GM11168 (cell line): ENCODE data around the gene SLN.

Experiments used
- in situ Hi-C: fragments of 300-500 bp; cut with MboI; formaldehyde crosslinking; loops from one replicate; pipeline ENCODE4 v1.12.0; 2022; ENCODE audit warnings: low sequenced_read_pairs; ENCODE audit not compliant: unreplicated experiment

The SLN gene

DNA sequence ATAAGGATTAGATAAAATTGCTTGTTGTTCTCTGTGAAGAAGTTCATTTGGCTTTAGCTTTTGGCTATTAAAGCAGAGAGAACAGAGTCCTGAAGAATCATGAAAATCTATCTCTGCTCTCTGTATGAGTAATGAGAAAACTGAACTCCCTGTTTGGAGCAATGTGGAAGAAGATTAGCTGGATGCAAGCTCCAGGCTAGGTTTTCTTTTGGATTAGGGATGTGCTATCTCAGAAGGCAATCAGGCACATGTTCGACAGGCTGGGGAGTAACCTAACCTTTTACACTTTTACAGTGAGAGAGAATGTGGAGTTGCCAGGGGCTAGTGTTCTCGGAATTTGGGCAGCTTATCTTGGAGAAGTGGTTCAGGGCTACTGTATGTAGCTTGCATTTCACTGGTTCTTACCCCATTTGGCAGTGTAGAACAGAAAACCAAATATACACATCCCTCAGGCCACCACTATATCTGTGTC, 8.5 kb upstream of the SLN start:
- in situ Hi-C loops = no loop called here

DNA sequence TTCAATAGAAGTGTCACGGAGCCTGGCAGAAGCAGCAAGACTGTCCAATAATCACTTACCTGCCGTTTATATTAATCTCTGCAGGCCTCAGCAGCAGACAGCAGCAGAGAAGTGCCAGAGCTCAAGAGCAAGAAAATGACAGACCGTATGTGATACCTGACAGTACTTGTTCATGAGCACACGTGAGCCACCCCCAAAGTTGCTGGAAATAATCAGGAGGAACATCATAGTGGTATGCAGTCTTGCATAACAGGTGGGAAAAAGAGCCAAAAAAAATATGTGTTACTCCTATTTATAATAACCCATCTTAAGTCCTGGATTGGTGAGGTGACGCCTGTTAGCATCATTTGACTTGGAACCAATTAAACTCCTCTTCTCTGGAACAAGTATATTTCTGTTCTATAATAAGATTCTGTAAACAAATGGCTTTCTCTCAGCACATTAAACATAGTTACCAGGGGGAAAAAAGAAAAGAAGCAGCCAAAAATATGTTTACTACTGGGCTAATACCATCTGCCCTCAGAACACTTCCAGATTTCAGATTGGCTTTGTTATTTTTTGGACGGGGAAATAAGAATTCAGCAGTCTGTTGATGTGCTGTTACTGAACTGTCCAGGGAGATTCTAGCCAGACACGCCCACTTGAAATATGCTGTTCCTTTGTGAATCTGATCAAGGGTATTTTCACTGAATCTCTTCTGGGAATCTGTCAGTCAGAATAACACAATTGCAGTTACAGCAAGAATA, 7.9 kb upstream of the SLN start:
- in situ Hi-C loops = no loop called here

GRCh38 chr11:107719073-107719472, 7.2 kb upstream of the SLN start:
- in situ Hi-C loops = no loop called here

DNA sequence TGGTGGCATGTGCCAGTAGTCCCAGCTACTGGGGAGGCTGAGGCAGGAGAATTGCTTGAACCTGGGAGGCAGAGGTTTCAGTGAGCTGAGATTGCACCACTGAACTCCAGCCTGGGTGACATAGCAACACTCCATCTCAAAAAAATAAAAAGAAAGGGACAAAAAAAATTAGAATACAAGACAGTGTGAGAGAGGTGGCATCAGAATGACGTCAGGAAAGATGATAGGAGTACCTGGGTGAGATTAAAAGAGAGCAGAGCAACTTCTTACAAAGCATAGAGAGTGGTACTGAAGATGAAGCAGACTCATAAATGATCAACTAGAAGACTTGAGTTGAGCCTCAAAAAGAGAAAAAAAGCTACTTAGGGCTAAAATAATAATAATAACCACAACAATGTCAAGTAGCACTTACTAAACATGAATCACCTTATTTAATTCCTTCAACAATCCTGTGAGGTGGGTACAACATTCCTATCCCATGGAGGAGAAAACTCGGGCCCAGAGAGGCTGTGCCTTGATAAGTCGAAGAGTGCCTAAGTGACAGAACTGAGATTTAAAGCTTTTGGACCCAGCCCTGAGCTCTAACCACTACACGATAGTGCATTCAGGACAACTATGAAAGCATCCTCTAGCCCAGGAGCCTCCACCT, 5.2 kb upstream of the SLN start:
- in situ Hi-C loops = no loop called here

DNA sequence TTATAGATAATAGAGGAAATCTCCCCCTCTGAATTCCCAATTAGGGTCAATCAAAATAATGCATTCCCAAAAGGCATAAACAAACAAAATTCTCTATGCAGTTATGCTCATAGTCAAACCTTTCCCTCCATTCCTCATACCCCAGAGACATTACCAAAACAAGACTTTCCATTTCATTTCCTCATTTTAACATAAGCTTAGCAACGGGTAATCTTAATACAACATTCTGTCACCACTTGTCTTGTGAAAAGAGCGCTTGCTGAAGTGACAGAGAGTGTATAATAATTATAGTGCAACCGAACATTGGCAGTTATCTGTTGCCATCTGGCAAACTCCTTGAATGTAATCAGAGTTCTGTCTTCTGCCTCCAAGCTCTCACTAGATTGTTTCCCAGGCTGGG, 1.2 kb upstream of the SLN start:
- in situ Hi-C loops = no loop called here

DNA sequence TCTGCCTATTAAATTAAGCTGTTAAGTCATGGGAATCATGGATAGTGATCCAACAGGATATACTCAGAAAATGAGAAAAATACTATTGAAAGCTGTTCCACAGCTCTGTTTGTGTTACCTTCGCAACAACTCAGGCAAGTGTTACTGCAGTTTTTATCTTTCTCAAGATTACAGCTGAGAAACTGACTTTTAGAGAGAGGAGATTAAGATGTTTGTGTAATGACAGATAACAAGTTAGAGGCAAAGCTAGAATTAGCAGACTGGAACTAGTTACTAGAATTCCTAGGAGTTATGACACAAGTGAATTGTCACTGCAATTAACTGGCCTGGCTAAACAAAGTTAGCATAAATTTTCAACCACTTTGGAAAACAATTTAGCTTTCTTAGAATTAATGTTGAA, 1.6 kb downstream of the SLN start:
- in situ Hi-C loops = no loop called here

- in situ Hi-C loops = no loop called here
Measured at GRCh38 chr11:107708792-107709191, 3.1 kb downstream of the SLN start.

DNA sequence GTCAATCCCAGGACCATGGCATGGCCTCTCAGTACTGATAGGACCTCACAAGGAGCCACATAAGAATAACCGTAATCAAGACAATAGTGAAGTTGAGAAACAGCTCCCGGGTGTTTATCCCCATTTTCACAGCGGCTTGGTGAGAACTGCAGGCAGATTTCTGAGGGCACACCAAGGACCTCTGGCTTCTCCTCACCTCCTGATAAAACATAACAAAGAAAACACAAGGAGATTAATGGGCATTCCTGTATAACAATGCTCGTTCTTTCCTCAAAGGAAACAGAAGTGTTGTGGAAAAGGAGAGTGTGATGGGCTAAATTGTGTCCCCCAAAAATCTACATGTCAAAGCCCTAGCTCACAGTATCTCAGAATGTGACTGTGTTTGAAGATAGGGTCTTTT, 4.0 kb downstream of the SLN start:
- in situ Hi-C loops = no loop called here

- in situ Hi-C loops = no loop called here
Measured at GRCh38 chr11:107707215-107707671, 4.6 kb downstream of the SLN start.

- in situ Hi-C loops = no loop called here
Measured at GRCh38 chr11:107706531-107706930, 5.3 kb downstream of the SLN start.

- in situ Hi-C loops = no loop called here
Measured at GRCh38 chr11:107705027-107705426, 6.8 kb downstream of the SLN start.

GRCh38 chr11:107704451-107704850, 7.4 kb downstream of the SLN start:
- in situ Hi-C loops = no loop called here

DNA sequence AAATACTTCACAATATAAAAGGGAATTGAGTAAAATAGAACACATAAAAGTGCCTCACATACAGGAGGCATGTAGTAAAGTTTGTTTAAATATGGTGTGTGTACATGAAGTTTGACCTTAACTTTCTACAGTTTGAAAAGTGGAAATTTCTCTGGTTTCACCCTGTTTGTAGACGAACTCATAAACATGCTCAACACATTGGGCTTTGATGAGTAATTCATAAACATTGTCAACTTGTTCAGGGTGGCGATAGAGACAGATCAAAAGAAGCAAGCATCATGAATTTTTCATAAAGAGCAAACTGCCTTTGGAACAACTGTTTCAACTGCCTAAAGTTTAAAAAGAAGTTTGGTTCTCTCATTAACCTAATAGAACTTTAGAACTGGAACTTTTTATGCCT, 9.1 kb downstream of the SLN start:
- in situ Hi-C loops = no loop called here

GRCh38 chr11:107702109-107702660, 9.7 kb downstream of the SLN start:
- in situ Hi-C loops = no loop called here

GRCh38 chr11:107699371-107700285, 12.2 kb downstream of the SLN start:
- in situ Hi-C loops = loop anchor here (10.0 kb wide), 1 partner anchor 115 kb away; no protein-coding TSS in a partner anchor

GRCh38 chr11:107697291-107697690, 14.6 kb downstream of the SLN start:
- in situ Hi-C loops = loop anchor here (10.0 kb wide), 1 partner anchor 112 kb away; no protein-coding TSS in a partner anchor

DNA sequence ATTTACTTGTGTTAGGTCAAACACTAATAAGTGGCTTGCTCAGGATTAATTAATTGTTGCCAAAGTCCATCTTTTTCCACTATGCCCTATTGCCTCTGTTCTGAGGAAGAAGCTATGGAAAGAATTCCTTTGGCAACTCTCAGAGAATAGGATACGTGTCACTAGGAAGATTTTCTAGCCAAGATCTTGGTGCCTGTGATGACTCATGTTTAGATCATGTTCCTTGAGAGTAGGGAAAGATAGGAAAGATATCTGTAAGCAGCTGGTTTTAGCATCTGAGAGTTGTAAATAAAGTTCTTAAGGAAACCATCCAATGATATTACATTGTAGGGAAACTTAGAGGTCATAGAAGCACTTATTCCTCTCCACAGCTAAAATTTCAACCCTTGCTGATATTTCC, 15.7 kb downstream of the SLN start:
- in situ Hi-C loops = loop anchor here (10.0 kb wide), 1 partner anchor 111 kb away; no protein-coding TSS in a partner anchor

- in situ Hi-C loops = loop anchor here (10.0 kb wide), 1 partner anchor 111 kb away; no protein-coding TSS in a partner anchor
Measured at GRCh38 chr11:107695446-107695845, 16.4 kb downstream of the SLN start.

GRCh38 chr11:107691000-107691750, 20.7 kb downstream of the SLN start:
- in situ Hi-C loops = loop anchor here (10.0 kb wide), 1 partner anchor 106 kb away; no protein-coding TSS in a partner anchor
